Mucosa of rectum (tissue), 2 donors: ENCODE data around the gene C20orf96.

Source experiments
- H3K27ac ChIP-seq, 2 donors: one replicate each; pipeline ENCODE4 v1.7.0; 2013; ENCODE audit warnings: inconsistent platforms in 2 of 2, low read depth in 2 of 2, low read length in 2 of 2
- H3K27me3 ChIP-seq, 2 donors: one replicate each; pipeline ENCODE4 v1.7.0; 2013; ENCODE audit warnings: low read length in 2 of 2; ENCODE audit not compliant: control insufficient read depth in 2 of 2, insufficient read depth in 2 of 2
- H3K36me3 ChIP-seq, 2 donors: one replicate each; pipeline ENCODE4 v1.7.0; 2013; ENCODE audit warnings: low read length in 2 of 2; ENCODE audit not compliant: control insufficient read depth in 2 of 2, insufficient read depth in 2 of 2
- H3K4me1 ChIP-seq, 2 donors: one replicate each; pipeline ENCODE4 v1.7.0; 2013; ENCODE audit warnings: low read length in 2 of 2, mild to moderate bottlenecking in 1 of 2; ENCODE audit not compliant: control insufficient read depth in 2 of 2, insufficient read depth in 2 of 2
- H3K4me3 ChIP-seq, 2 donors: one replicate each; pipeline ENCODE4 v1.7.0; 2013; ENCODE audit warnings: low read length in 2 of 2
- H3K9ac ChIP-seq, 2 donors: one replicate each; pipeline ENCODE4 v1.7.0; 2013; ENCODE audit warnings: low read length in 2 of 2, low read depth in 1 of 2, mild to moderate bottlenecking in 1 of 2
- H3K9me3 ChIP-seq, 2 donors: one replicate each; pipeline ENCODE4 v1.7.0; 2013; ENCODE audit warnings: low read length in 2 of 2; ENCODE audit not compliant: control insufficient read depth in 2 of 2
- donor health status: healthy.
- donor health status: Normal muscosa, but diverticular disease.

Gene C20orf96

GRCh38 chr20:311609-312008, 21.1 kb upstream of the C20orf96 start:
- no peak overlapping the region for H3K4me3 ChIP-seq
- no peak overlapping the region for H3K27ac ChIP-seq
- no peaks in the 10 kb centered on the region for H3K9me3 ChIP-seq
- H3K9ac ChIP-seq = no peak overlapping the region
- H3K27me3 ChIP-seq = no peaks in the 10 kb centered on the region
- no peaks in the 10 kb centered on the region for H3K36me3 ChIP-seq
- peaks cover 0 to 4% of the 10 kb centered on the region in 2 donors for H3K4me1 ChIP-seq

- peak overlapping the region in 1 of 2 donors; percentile 45 for H3K4me3 ChIP-seq
- H3K27me3 ChIP-seq = no peaks in the 10 kb centered on the region
- peaks cover 0 to 4% of the 10 kb centered on the region in 2 donors for H3K4me1 ChIP-seq
- no peaks in the 10 kb centered on the region for H3K9me3 ChIP-seq
- no peaks in the 10 kb centered on the region for H3K36me3 ChIP-seq
- H3K9ac ChIP-seq = no peak overlapping the region
- no peak overlapping the region for H3K27ac ChIP-seq
Observed at GRCh38 chr20:310645-311044, 20.1 kb upstream of the C20orf96 start.

DNA sequence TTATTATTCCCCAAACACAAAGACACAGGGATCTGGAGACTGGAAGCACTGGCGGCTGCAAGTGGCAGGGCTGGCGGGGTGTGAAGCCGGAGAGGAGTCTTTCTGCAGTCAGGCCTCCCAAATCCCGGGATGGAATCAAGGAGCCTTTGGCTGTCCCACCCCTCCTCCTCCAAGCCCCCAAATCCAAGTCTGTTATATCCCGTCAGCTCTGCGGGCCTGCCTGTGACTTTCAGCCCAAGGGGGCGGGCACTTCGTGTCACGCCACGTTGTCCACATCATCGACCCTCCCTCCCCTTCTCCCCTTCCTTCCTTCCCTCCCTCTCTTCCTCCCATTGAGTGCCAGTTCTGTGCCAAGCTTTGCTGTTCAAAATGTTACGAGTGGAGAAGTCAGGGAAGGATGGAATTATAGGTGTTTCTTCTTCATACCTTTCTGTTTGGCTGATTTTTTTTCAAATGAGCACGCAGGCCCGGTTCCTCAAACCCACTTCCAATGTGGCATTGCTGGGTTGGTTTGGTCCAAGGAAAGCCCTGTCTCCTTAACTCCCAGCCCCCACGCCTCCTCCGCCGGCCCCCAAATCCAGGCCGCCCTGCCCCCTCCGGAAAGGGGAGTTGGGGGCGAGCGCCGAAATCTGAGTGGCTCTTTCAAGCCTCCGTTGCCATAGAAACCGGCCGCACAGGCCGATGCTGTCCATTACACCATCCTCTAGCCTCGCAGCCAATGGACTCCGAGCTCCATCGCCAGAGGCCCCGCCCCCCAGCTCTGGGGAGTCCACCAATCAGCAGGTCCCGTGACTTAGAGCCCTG, 19.5 kb upstream of the C20orf96 start:
- peak overlapping the region; percentile 45 to 48 for H3K4me3 ChIP-seq
- no peaks in the 10 kb centered on the region for H3K9me3 ChIP-seq
- H3K27me3 ChIP-seq = no peaks in the 10 kb centered on the region
- H3K9ac ChIP-seq = peak overlapping the region in 1 of 2 donors; percentile 43
- H3K36me3 ChIP-seq = no peaks in the 10 kb centered on the region
- peak overlapping the region; percentile 66 to 68 for H3K27ac ChIP-seq
- peaks cover 0 to 4% of the 10 kb centered on the region in 2 donors for H3K4me1 ChIP-seq

GRCh38 chr20:309306-309840, 18.8 kb upstream of the C20orf96 start:
- peaks cover 0 to 4% of the 10 kb centered on the region in 2 donors for H3K4me1 ChIP-seq
- H3K27ac ChIP-seq = peak overlapping the region; percentile 66 to 68
- no peaks in the 10 kb centered on the region for H3K36me3 ChIP-seq
- H3K9me3 ChIP-seq = no peaks in the 10 kb centered on the region
- H3K9ac ChIP-seq = no peak overlapping the region
- peak overlapping the region; percentile 45 to 48 for H3K4me3 ChIP-seq
- no peaks in the 10 kb centered on the region for H3K27me3 ChIP-seq

DNA sequence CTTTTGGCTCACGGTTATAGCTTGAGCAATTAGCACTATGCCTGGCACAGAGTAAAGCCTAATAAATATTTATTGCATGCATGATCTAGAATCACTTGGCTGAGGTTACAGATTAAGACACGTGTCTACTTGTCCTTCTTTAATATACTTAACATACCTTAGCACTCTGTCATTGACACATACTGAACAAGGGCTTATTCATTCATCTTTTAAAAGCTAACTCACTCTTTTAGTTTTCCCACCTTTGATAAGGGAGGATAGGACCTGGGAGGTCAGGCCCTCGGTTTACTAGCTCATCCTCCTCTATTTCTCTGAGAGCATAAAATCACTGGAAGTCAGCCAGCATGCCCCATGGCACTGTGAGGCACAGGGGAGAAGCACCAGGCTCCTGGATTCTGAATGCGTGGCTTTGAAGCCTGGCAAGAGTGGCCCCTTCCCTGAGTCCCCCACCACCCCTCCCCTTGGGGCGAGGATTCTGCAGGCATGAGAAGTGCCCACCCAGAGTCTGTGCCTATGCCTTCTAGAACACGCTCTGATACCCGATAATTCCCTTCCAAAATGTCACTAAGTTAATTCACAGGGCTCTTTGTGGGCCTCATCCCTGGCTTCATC, 18.0 kb upstream of the C20orf96 start:
- Histone ChIP-seq H3K4me3 (no peak overlapping the region), H3K4me1 (peaks cover 0 to 4% of the 10 kb centered on the region in 2 donors), H3K9me3 (no peaks in the 10 kb centered on the region), H3K27ac (no peak overlapping the region), H3K36me3 (no peaks in the 10 kb centered on the region), H3K27me3 (no peaks in the 10 kb centered on the region), H3K9ac (no peak overlapping the region)

GRCh38 chr20:305745-306144, 15.2 kb upstream of the C20orf96 start:
- Histone ChIP-seq H3K4me1 (peaks cover 0 to 4% of the 10 kb centered on the region in 2 donors), H3K27ac (no peak overlapping the region), H3K9me3 (no peaks in the 10 kb centered on the region), H3K36me3 (no peaks in the 10 kb centered on the region), H3K4me3 (no peak overlapping the region), H3K27me3 (no peaks in the 10 kb centered on the region), H3K9ac (no peak overlapping the region)

DNA sequence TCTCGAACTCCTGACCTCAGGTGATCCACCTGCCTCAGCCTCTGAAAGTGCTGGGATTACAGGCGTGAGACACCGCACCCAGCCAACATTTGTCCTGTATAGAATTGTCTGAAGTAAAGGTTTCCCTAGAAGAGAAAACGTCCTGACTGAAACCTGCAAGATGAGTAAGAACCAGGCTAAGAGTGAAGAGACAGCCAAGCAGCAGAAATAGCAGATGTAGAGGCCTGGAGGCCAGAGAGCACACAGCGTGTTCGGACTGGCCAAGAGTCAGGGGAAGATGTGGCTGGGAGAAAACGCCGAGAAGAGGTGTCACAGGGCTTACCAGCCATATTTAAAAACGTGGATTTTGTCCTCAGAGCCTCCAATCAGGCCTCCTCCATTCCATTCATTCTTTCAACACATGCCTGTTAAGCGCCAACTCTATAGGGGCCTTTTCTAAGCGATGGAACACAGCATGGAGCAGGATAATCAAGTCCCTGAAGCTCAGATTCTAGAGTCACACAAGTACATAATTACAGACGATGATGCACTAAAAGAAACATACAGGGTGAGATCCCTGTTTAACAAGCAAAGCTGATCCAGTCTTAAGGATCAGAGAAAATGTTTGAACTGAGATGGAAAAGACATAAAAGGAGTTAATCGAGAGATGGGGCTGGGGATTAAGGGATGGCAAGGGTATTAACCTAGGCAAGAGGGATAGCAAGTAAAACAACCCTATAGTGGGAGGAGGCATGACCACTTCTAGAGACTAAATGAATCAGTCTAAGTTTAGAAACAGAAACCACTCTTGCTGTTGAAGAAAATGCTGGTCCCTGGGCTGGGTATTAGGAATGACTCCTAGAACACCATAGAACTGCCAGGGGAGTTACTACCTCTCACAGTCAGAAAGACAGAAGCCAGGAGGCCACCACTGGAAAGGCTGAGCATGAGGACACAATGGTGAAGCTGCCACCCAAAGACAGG, 11.6 kb upstream of the C20orf96 start:
- H3K9ac ChIP-seq = no peak overlapping the region
- H3K27ac ChIP-seq = no peak overlapping the region
- H3K9me3 ChIP-seq = no peaks in the 10 kb centered on the region
- peaks cover 15% of the 10 kb centered on the region in 2 donors for H3K4me1 ChIP-seq
- H3K27me3 ChIP-seq = no peaks in the 10 kb centered on the region
- H3K36me3 ChIP-seq = no peaks in the 10 kb centered on the region
- H3K4me3 ChIP-seq = no peak overlapping the region

- no peaks in the 10 kb centered on the region for H3K27me3 ChIP-seq
- H3K9ac ChIP-seq = no peak overlapping the region
- H3K4me3 ChIP-seq = peak overlapping the region in 1 of 2 donors; percentile 91
- H3K27ac ChIP-seq = no peak overlapping the region
- no peaks in the 10 kb centered on the region for H3K36me3 ChIP-seq
- H3K9me3 ChIP-seq = no peaks in the 10 kb centered on the region
- H3K4me1 ChIP-seq = peaks cover 15% of the 10 kb centered on the region in 2 donors
Observed at GRCh38 chr20:300345-300990, 9.9 kb upstream of the C20orf96 start.

DNA sequence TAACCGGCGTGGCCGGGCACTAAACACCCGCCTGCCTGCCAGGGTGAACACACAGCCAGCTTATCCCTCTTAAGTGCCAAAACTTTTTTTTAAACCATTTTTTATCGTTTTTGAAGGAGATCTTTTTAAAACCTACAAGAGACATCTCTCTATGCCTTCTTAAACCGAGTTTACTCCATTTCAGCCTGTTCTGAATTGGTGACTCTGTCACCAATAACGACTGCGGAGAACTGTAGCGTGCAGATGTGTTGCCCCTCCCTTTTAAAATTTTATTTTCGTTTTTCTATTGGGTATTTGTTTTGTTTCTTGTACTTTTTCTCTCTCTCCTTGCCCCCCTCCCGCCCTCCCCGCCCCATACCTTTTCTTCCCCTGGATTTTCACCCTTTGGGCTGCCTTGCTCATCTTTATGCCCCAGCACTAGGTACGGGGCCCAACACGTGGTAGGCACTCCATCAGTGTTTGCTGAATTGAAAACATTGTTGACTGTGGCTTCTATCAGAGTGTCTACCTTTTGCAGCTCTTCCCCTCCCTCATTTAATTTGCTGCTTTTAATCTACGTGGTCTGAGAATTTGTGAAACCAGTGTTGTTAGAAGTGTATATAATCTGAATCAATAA, 8.3 kb upstream of the C20orf96 start:
- H3K4me1 ChIP-seq = peaks cover 15% of the 10 kb centered on the region in 2 donors
- peak overlapping the region; percentile 97 for H3K27ac ChIP-seq
- peak overlapping the region; percentile 89 to 95 for H3K9ac ChIP-seq

More for the DNA sequence above, 8.3 kb upstream of the C20orf96 start:
- peak overlapping the region; percentile 91 to 92 for H3K4me3 ChIP-seq
- H3K9me3 ChIP-seq = no peaks in the 10 kb centered on the region
- H3K27me3 ChIP-seq = no peaks in the 10 kb centered on the region
- no peaks in the 10 kb centered on the region for H3K36me3 ChIP-seq
